HG02943 (cell line): ENCODE data around the gene DPYSL3.
"Not testable (repeated sequence)": the region's sequence is repeated elsewhere in the genome, so short reads cannot be mapped to it uniquely, and the experiment has no call there.

Source experiments
- ATAC-seq: cut with Tn5 transposase; IDR thresholded peaks from one replicate; pipeline ENCODE4 v1.9.1; 2021; ENCODE audit warnings: mild to moderate bottlenecking, low read depth, moderate library complexity; ENCODE audit not compliant: unreplicated experiment

The DPYSL3 gene

DNA sequence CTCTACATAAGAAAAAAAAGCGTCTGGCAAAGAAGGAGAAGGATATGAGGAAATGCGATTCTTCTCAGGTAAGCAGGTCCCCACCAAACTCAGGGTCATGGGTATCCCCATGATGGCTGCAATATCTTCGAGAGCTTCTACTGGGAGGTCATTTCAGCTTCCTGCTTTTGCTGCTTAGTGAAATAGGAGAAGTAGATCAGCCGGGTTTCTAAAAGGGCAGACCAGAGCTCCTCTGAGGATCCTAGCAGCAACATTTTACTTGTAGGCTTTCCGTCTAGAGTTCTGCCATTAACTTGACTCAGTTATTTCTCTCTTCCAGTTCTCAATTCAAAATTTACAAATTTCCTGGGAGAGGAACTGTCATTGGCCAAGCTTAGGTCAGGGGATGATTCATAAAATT lies 134.7 kb downstream of the DPYSL3 start:
- ATAC-seq: no peak

GRCh38 chr5:147373328-147373727 lies 136.5 kb downstream of the DPYSL3 start:
- no peak for ATAC-seq

DNA sequence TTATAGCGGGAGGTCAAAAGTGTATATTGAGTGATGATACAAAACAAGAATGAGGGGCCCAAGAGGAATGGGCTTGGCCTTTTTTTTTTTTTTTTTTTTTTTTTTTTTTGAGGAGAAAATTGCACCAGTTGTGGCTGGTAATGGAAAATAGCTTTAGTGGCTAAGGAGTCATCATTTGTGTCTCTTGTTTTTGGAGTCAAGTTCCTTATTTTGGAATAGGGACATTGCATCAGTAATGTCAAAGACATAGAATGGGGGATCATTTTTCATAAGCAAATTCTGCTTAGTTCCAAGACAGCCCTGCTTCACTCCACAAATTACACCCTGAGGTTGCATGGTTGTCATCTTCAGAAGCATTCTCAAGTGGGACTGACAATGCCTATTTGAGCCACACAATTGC lies 137.7 kb downstream of the DPYSL3 start:
- no peak for ATAC-seq

GRCh38 chr5:147371290-147371689 lies 138.6 kb downstream of the DPYSL3 start:
- no peak for ATAC-seq

- no peak for ATAC-seq
These were observed 140.0 kb downstream of the DPYSL3 start for GRCh38 chr5:147369742-147370374.

DNA sequence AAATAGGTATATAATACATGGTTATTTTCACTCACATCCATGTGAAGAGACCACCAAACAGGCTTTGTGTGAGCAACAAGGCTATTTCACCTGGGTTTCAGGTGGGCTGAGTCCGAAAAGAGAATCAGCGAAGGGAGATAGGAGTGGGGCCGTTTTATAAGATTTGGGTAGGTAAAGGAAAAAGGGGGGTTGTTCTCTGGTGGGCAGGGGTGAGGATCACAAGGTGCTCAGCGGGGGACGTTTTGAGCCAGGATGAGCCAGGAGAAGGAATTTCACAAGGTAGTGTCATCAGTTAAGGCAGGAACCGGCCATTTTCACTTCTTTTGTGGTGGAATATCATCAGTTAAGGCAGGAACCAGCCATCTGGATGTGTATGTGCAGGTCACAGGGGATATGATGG lies 142.5 kb downstream of the DPYSL3 start:
- not testable (repeated sequence) for ATAC-seq

GRCh38 chr5:147361441-147362175 lies 148.3 kb downstream of the DPYSL3 start:
- ATAC-seq: no peak

DNA sequence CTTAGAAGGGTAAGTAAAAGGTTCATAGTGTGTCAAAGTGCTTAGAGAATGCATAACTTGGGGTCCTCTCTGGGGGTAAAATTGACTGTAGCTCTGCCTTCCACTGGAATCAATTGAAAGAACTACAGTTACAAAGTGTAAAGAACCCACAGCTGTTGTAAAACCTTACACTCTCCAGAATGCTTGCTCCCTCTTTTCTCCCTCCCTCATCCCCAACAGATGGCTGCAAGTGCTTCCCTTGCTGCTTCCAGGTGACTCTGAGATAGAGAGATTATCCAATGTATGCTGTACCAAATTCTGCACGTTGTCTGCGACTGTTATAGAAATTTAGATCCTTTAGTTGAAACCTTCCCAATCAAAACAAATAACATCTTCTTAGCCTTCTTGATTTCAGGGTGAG lies 149.1 kb downstream of the DPYSL3 start:
- ATAC-seq: no peak

- ATAC-seq: no peak
These were observed 150.3 kb downstream of the DPYSL3 start for GRCh38 chr5:147359581-147359980.

- no peak for ATAC-seq
These were observed 150.8 kb downstream of the DPYSL3 start for GRCh38 chr5:147359101-147359500.

GRCh38 chr5:147349241-147349640 lies 160.6 kb downstream of the DPYSL3 start:
- ATAC-seq: no peak

GRCh38 chr5:147348451-147348850 lies 161.4 kb downstream of the DPYSL3 start:
- ATAC-seq: no peak

DNA sequence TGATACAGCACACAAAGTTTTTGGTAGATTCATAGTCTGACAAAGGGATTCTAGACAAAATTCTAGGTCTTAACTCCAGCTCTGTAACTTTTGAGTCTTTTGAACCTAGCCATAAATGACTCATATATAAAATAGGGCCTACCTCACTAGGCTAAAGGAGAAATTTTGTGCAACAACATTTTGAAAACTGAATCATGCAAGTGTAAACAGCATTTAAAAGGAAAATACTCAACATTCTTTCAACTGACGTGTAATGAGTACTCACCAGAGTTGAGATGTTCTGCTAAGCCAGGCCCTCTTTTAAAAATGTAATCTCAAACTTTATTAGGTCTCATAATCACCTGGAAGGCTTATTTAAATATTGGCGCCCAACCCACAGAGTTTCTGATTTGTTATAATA lies 161.8 kb downstream of the DPYSL3 start:
- no peak for ATAC-seq

DNA sequence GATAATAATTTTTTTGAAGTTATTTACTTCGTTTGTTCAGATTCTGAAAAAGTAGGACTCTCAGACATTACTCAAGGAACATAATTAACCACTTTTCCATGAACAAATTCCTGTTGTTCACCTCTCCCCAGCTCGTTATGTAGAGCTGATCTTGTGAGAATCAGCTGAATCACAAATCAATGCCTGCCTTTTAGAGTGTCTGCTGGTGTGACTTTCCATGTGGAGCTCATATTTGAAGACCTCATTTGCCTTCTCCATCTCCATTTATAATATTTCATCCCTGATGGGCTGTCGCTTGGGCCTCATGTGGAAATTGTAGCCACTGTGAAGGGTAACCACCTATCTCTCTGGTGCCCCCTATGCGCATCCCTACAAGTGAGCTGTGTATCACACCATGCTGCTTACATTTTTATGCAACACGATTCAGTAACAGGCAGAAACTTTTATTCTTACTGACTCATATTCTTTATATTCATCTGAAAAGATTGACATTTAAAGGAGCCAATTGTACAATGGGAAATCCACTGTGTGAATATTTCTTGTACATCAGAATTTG lies 163.8 kb downstream of the DPYSL3 start:
- ATAC-seq: no peak

GRCh38 chr5:147344861-147345260 lies 165.0 kb downstream of the DPYSL3 start:
- ATAC-seq: no peak

- ATAC-seq: no peak
These were observed 168.5 kb downstream of the DPYSL3 start for GRCh38 chr5:147341345-147341744.

DNA sequence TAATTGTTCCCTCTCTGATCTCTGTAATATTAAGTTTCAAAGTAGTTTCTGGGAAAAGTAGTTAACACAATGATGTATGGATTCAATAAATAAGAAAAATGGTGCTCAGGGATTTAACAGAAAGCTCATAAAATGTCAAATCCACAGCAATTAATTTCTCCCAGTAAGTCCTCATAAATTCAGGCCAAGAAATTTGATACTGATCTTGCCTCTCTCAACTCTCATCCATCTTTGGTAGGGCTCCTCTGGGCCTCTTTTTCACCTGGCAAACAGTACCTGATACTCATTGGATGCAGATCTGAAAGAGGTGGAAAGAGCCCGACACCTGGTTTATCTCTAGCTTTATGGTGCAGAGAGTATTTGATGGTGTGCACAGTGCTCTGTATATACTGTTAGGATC lies 168.9 kb downstream of the DPYSL3 start:
- no peak for ATAC-seq
